ENCODE results near the gene PPM1J.
A peak's percentile ranks its signal among the peaks of the same experiment; 100 is the strongest.

The PPM1J gene

DNA sequence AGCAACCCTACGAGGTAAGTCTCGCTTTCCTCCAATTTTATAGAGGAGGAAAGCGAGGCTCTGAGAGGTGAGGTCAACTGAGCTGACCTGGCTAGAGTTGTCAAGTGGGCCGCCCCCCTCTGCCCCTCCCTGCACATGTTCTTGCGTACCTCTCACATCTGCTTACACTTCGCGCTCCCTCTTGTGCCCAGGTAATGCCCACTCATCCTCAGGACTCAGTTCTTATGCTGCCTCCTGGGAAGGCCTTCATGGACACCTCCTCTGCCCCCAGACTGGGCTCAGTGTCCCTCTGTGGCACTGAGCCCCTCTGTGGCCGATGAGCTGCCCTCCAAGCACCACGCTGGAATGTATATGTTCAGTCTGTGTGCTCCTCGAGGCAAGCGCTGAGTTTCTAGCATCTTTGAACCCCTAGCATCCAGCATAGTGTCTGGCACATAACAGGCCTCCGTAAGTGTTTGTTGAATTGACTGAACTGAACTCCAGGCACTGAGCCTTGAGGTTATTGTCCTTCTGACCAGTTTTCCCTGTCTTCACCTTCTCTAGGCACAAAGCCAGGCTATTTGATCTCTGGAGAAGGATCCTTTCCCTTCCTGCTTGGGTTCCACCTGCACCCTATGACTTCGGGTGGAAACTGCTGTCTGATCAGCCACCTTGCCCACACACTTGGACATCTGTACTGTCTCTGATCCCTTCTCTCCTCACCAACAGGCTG, 27.2 kb downstream of the PPM1J start:
- DNase-seq (ENCODE audit: low read depth) = no peak

DNA sequence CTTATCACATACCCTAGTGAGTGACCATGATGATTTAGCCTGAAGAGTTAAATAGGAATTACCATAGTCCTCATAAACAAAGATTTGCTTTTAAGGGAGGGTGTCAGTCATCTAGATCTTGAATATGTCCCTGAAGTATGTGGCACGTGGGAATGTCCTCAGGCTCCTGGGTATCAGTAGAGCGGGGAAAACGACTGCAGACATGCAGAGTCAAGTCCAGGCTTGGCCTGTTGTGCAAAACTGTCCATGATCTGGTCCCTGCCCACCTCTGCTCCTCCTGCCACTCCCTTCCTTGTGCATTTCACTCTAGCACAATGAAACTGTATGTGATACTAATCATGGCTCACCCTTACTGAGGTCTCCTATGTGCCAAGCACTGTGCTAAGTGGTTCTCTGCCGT, 27.8 kb downstream of the PPM1J start:
- DNase-seq (ENCODE audit: low read depth) = no peak

- DNase-seq (ENCODE audit: low read depth) = no peak
Observed at GRCh38 chr1:112686835-112687234, 28.3 kb downstream of the PPM1J start.

DNA sequence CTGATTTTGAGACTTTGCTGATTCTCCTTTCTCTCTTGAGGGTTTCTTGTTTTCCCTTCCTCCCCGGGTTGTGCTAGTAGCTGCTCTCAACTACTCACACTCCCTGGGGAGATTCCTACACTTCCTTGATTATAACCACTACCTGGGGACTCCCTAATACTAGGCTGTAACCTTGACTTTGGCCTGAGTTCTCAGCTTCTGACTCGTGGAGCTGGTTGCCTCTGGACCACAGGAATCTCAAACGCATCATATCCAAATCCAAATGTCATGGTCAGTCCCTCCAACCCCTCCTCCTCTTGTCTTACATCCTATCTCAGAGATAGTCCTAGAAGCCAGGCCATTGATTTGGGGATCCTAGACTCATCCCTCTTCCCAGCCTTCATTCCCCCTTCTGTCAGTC, 28.7 kb downstream of the PPM1J start:
- no peak for DNase-seq (ENCODE audit: low read depth)

GRCh38 chr1:112685913-112686312, 29.2 kb downstream of the PPM1J start:
- no peak for DNase-seq (ENCODE audit: low read depth)

DNA sequence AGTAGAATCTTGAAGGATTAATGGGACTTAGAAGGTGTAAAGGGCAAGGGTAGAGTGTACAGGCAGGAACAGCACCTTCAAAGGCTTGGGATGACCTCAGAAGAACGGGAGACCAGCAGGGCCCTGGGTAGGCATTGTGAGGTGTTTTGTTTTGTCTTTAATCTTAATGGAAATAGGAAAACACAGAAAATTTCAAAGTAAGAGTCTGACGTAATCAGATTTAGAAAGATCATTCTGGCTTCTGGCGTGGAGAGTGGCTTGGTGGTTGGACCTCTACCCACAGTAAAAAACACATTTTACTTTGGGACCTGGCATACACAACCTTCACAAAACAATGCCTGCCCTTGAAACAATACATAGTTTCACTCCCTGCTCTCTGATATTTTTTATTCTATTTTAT, 36.5 kb downstream of the PPM1J start:
- no peak for DNase-seq (ENCODE audit: low read depth)

- DNase-seq (ENCODE audit: low read depth) = no peak
Observed at GRCh38 chr1:112677501-112677900, 37.6 kb downstream of the PPM1J start.

DNA sequence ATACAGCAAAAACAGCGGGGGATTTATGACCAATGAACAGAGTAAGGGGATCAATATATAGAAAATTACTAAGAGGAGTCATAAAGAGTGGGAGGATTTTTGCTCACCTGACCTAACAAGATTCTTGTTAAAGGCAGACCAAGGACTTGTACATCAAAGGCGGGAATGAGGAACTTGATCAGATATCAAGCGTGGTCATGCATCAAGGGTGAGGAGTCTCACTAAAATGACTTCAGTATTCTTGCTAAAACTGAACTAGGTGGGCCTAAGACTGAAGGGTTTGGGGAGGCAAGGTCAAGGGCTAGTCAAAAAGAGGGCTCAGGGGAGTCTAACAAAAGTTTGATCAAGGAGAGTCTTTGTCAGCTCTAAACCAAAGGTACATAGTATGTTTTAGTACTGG, 38.6 kb downstream of the PPM1J start:
- DNase-seq (ENCODE audit: low read depth) = no peak

DNA sequence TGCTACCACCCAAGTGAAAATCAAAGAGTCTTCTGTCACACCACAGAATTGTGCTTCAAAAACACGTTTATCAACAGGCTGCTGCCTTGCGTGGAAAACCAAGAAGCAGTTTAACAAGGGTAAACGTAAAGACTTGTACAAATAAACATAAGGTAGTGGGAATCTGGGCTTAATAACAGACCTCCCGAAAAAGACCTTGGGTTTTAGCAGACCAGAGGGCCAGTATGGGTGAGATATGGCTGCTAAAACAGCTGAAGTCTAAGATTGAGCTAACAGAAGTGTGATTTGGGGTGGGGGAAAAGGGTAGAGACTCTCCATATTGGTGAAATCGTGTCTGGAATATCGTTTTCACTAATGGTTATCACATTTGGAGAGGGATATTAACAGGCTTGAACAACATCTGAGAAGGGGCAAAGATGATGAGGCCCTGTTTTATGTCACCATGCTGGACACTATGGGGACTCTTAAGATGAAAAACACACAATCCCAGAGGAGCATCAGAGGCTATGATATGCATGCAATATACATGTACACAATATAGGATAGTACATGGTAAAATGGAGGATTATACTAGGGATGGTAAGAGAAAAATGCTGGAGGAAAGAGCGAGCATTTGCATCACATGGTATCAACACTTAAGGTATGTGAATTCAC, 39.3 kb downstream of the PPM1J start:
- DNase-seq (ENCODE audit: low read depth) = no peak

DNA sequence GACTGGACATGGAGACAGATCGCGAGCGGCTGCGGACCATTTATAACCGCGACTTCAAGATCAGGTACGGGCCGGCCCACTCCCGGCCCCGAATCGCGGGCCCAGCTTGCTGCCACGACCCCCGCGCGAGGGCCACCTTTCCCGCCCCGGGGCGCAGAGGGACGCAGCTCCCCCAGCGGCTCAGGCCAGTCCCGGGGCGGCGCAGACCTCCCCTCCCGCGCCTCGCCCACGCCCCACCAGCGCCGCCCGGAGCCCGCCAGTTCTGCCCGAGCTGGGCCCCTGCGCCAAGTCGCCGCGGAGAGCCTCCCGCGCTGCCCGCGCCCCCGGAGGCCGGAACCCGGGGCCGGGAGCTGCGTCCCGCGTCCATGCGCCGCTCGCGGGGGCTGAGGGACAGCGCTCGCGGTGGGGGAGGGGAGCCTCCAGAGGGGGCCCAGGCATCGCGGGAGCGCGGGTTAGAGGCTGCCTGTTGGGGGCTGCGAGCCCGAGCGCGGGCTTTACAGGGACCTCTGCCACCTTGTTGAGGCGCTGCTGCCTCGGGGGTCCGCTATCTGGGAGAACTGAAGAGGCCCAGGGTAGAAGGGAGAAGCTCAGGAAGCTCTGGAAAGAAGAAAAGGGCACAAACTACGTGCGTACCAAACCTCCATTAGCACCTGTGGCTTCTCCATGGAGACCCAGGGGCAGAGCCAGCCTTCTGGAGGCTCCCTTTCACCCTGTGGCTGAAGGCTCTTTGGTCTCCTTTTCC, 40.0 kb downstream of the PPM1J start:
- DNase-seq (ENCODE audit: low read depth) = peak; percentile 23

GRCh38 chr1:112674440-112674985, 40.6 kb downstream of the PPM1J start, which contains the start of gene MOV10:
Gene MOV10, plus strand, starts transcription at chr1:112674659. Its CDS starts 254 bp downstream, at chr1:112674913.
- peak; percentile 37 for DNase-seq (ENCODE audit: low read depth)

DNA sequence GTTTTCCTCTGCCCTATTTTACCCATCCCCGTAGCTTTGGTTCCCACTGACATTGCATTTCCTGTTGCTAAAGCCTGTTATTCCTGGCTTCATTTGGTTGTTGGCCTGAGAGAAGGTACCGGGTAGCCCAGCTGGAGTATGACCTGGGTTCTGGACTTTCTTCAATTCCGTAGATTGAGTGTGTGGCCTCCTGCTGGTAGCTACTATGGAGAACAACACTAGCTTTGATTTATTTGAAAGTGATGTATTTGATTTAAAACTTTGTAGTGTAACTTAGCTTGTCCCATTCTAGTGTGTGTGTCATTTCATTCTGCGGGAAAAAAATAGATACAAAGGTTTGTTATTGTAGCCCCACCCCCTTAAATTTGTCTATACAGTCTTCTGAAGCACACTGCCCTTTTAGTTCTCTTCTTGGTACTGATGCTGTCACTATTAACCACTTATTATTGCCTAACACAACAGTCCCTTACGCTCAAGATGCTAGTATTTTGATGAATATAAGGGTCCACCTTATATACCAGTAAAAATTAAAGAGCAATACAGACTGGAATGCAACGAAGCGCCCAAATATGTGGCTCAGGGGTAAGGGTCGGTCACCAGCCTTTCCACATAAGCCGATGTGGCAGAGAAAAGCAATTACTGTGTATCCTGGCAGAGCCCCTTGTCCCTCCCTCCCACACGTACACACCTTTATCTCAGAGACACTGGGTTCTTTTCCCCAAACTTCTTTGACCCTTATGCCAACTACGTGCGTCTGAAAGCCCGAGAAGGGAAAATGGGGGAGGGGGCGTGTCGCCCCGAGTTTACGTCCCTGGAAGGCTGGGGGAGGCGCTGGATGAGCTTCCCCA, 41.3 kb downstream of the PPM1J start:
- DNase-seq (ENCODE audit: low read depth) = no peak

DNA sequence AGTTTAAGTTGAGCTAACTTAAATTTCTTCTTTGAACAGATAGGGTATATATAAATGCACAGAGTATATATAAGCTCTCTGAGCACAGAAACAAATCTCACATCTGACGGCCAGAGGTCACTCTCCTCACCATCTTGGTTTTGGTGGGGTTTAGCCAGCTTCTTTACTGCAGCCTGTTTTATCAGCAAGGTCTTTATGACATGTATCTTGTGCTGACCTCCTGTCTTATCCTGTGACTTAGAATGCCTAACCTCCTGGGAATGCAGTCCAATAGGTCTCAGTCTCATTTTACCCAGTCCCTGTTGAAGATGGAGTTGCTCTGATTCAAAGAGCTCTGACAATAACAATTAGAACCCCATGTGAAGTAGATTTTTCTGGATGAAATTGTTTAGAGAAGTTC, 42.3 kb downstream of the PPM1J start:
- DNase-seq (ENCODE audit: low read depth) = no peak

DNA sequence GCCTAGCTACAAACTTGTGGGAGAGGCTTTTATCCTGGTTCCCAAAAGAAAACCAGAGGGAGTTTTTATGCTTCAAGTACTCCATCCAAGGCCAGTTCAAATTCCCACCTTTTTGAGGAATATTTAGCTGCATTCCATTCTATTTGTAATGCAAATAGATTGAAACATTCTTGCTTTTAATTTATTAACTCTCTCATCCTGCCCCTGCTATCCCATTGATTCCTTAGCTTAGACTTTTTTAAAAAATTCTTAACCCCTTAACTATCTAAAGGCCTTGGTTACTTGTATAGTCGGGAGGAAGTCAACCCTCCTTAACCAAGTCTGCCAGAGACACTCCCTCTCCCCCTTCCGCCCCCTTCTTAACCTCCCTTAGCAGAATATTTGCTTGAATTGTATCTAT, 43.1 kb downstream of the PPM1J start:
- no peak for DNase-seq (ENCODE audit: low read depth)

DNA sequence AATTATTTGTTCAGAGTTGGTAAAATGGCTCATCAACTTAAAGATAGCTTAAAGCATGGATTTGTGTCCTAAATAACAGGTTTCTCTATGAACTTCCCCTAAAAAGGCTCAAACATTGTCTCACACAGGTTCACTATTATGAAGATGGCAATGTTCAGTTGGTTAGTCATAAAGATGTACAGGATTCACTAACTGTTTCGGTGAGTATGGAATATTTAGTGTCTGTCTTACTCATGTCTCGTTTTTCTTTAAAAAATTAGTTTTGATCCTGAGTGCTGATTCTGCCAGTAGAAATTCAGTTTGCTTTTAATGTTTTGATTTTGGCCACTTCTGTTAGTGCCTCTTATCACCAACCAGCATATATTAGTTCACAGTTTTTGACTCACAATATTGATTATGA, 48.2 kb downstream of the PPM1J start:
- no peak for DNase-seq (ENCODE audit: low read depth)

- DNase-seq (ENCODE audit: low read depth) = no peak
Observed at GRCh38 chr1:112665857-112666256, 49.3 kb downstream of the PPM1J start.

All from activated T-helper 1 cell treated with Interleukin-2 at 50 U/mL for 16 hours (primary cell).